Muscle of leg (tissue), 11 donors: ENCODE measurements around the gene GPR34. TPM values are rescaled to one million over a fixed set of nuclear protein-coding genes. Genes with fewer than 3 reads are reported as not detected.
"Not testable (repeated sequence)": the region's sequence is repeated elsewhere in the genome, so short reads cannot be mapped to it uniquely, and the experiment has no call there.

Experiments
- DNase-seq: peaks from one replicate; pipeline ENCODE4 v3.0.0; 2013
- H3K27ac ChIP-seq: one replicate; pipeline ENCODE4 v1.5.1; 2013; ENCODE audit warnings: mild to moderate bottlenecking, low read length, control low read depth
- H3K27me3 ChIP-seq: one replicate; pipeline ENCODE4 v1.6.1; 2013; ENCODE audit warnings: low read length; ENCODE audit not compliant: control insufficient read depth, insufficient read depth
- H3K36me3 ChIP-seq: one replicate; pipeline ENCODE4 v1.6.1; 2013; ENCODE audit warnings: low read length; ENCODE audit not compliant: control insufficient read depth, insufficient read depth
- H3K4me1 ChIP-seq: one replicate; pipeline ENCODE4 v1.6.1; 2013; ENCODE audit warnings: low read length; ENCODE audit not compliant: control insufficient read depth, insufficient read depth
- H3K4me3 ChIP-seq: one replicate; pipeline ENCODE4 v1.5.1; 2013; ENCODE audit warnings: low read length, control low read depth
- H3K9me3 ChIP-seq: replicated peaks from 2 replicates; pipeline ENCODE4 v1.6.1; 2013; ENCODE audit warnings: low read depth, low read length; ENCODE audit not compliant: control insufficient read depth
- WGBS: methylation state at CpG from one replicate; pipeline ENCODE4 v1.1.5; 2013; ENCODE audit warnings: missing lambda C conversion rate; ENCODE audit not compliant: insufficient coverage; 5-methylcytosine and 5-hydroxymethylcytosine counted together
- polyA plus RNA-seq, 8 donors: library from polyadenylated mRNA; unstranded; fragments of 120-200 nt; gene quantifications; one replicate each; pipeline versions ENCODE4 v1.2.1 to v1.2.3, GENCODE V29; 2013; ENCODE audit warnings: inconsistent platforms in 1 of 8, low replicate concordance in 1 of 8; ENCODE audit not compliant: insufficient read length in 8 of 8, insufficient read depth in 1 of 8
- total RNA-seq: library from RNA; stranded (reverse); fragments of 120-200 nt; gene quantifications from one replicate; pipeline ENCODE4 v1.2.4, GENCODE V29; 2013

The GPR34 gene
- total and polyA plus RNA-seq, 9 donors = 3.7 to 8.8 (median 7.1) TPM

DNA sequence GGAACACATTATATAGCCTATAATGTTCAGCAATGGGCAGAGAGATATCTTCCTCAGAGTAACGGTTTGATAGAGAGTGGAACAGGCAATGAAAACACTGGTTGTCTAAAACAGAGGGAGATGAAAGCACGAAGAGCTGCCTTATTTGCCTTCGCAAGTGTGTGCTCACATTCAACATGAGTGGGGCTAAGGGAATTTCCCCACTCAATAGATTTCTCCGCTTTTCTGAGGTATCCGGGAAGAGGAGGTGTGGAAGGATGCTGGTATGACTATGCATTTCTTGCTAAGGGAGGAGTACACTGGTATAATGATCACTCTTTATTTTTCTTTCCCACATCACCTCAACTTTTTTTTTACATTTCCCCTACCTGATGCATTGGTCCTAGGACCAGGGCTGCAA is 27.4 kb downstream of the GPR34 start:
- DNase-seq = no peak
- WGBS = 80% methylated on average over 1 of the region's 5 CpGs
- H3K27me3 ChIP-seq = peaks cover 18% of the 10 kb centered on the region
- peaks cover 8% of the 10 kb centered on the region for H3K9me3 ChIP-seq
- H3K36me3 ChIP-seq = no peaks in the 10 kb centered on the region
- H3K27ac ChIP-seq = no peak overlapping the region
- no peaks in the 10 kb centered on the region for H3K4me1 ChIP-seq
- no peak overlapping the region for H3K4me3 ChIP-seq

DNA sequence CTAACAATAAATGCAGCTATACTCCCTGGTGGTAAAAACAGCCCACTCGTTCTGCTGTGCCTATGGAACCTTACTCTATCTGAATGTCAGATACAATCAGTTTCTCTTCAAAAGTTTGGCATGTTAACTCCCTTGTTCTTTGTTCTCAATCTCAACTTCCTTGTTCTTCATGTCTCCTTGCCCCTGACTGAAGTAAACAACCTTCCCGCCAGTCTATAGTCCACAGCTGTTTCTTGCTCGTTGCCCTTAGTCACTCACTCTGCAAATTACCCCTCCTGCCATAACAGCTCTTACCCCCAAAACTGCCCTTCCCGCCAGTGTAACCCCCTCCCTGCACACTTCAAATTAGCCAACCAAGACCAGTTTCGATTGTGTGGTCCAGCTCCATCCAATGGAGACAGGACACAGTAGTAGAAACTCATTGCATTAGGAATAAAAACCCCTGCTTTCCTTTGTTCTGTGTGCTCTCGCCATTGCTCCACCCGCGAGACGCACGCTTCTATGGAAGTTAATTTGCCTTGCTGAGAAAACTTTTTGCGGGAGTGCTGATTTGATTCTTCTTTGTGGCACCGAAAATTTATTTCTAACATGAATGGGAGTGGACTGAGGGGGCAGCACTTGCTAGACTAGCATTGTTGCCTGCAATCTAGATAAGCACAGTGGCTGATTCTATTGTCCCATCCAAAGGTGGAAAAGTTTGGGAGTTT is 28.1 kb downstream of the GPR34 start:
- Histone ChIP-seq H3K36me3 (no peaks in the 10 kb centered on the region), H3K4me1 (no peaks in the 10 kb centered on the region), H3K27ac (no peak overlapping the region), H3K9me3 (peaks cover 8% of the 10 kb centered on the region), H3K27me3 (peaks cover 15% of the 10 kb centered on the region), H3K4me3 (no peak overlapping the region)
- 89% methylated on average over 12 of the region's 12 CpGs for WGBS
- DNase-seq = no peak

DNA sequence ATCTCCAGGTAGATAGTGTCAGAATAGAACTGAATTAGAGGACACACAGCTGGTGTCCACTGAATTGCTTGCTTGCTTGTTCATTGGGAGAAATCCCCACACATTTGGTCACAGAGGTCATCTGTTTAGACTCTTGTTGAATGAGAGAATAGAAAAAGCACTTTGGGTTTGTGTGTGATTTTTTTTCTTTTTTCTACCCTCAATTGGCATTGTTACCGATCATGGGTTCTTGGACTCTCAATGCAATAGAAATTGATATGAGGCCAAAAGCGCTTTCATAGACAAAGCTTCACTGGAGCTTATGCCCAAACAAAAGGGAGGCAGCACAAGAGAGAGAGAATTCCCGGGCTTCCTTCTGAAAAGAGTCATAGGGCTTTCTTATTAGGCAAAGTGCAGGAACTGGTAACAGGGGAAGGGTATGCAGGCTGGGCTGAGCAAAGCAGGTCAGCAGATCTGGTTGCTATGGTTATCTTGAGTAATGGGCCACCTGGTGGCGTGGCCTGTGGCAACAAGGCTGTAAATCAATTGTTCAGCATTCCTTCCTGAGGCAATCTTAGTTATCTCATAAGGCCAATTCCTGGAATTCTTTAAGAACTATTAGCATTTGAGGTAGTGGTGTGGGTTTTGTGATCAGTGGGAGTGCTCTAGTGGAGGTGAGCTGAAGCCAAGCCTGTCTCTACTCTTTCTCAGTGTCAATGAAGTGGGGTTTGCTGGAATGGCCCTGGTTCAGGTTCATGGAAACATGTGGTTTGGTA is 29.9 kb downstream of the GPR34 start:
- Histone ChIP-seq H3K27ac (no peak overlapping the region), H3K4me3 (no peak overlapping the region), H3K9me3 (peaks cover 8% of the 10 kb centered on the region), H3K27me3 (peaks cover 11% of the 10 kb centered on the region), H3K36me3 (no peaks in the 10 kb centered on the region), H3K4me1 (no peaks in the 10 kb centered on the region)
- WGBS = 89% methylated on average over 4 of the region's 4 CpGs
- no peak for DNase-seq

DNA sequence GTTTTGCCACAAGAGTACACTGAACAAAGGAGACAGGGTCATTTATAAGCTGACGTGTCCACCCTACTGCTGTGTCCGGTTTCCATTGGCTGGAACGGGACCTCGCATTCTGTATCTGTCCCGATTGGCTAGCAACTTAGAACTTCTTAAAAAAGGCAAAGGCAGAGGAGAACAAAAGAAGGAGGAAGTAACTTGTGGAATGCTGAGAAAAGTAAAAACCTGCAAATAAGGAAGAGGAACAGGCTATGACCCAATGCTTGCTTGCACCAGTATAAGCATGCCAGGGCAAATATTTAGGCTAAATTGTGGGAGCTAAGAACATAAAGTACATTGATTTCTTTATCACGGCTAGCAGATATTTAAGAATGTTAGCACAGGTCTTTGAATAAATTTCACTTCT is 30.8 kb downstream of the GPR34 start:
- not testable (repeated sequence) for H3K4me3 ChIP-seq, H3K27ac ChIP-seq, H3K36me3 ChIP-seq, H3K4me1 ChIP-seq, H3K9me3 ChIP-seq, DNase-seq
- H3K27me3 ChIP-seq = peaks cover 11% of the 10 kb centered on the region
- WGBS = 70% methylated on average over 5 of the region's 6 CpGs

DNA sequence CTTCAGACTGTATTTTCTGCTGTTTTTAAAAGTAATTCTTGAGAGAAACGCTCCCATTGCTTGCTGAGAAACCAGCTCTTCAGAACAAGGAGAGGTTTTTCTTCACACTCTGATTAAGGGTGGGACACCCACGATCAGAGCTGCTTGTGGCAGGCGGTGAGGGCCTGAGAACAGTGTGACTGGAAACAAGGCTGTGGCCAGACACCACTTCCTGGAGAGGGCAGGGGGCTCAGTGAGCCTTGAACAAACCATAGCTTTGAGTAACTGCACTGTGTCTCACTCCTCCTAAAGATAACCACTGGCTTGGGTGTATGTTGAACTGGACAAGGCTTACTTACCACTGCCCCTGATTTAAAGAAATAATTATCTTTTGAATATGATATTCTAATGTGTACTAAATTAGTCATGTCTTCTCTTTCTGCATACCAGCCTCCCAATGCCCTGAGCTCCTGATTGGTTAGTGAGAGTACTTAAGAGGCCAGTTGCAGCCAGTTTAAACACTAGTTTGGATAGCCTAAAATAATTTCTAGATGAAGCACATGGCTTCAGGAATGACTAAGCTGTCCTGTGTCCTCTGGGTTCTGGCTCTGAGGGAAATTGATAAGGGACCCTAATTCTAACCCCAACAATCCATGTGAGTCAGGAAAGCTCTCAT is 31.5 kb downstream of the GPR34 start:
- Histone ChIP-seq H3K36me3 (no peaks in the 10 kb centered on the region), H3K27me3 (peaks cover 11% of the 10 kb centered on the region), H3K27ac (no peak overlapping the region)

DNA sequence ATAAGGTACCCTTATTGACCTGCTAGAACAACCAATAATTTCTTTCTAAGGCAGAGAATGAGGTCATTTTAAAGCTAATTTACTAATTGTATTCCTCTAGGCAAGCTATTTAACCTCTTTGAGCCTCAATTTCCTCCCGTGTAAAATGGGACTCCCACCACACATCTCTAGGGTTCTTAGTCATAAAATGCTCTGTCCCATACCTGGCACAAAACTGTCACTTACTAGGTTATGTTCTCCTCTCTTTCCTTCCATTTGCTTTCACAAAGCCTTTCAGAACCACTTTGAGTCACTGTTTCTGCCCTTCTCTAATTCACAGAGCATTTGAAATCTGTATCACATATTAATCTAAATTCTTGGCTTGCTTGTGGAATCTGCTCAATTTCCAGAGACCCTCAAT is 32.8 kb downstream of the GPR34 start:
- no peaks in the 10 kb centered on the region for H3K4me1 ChIP-seq
- WGBS = 73% methylated on average over 1 of the region's 1 CpG
- DNase-seq = no peak
- no peaks in the 10 kb centered on the region for H3K36me3 ChIP-seq
- peaks cover 8% of the 10 kb centered on the region for H3K9me3 ChIP-seq
- H3K4me3 ChIP-seq = no peak overlapping the region
- H3K27ac ChIP-seq = no peak overlapping the region
- peaks cover 16% of the 10 kb centered on the region for H3K27me3 ChIP-seq

More for the DNA sequence above, 31.5 kb downstream of the GPR34 start:
- WGBS = no CpG with 5 or more reads among the region's 3 CpGs
- H3K9me3 ChIP-seq = peaks cover 8% of the 10 kb centered on the region
- H3K4me3 ChIP-seq = no peak overlapping the region
- no peak for DNase-seq
- no peaks in the 10 kb centered on the region for H3K4me1 ChIP-seq

DNA sequence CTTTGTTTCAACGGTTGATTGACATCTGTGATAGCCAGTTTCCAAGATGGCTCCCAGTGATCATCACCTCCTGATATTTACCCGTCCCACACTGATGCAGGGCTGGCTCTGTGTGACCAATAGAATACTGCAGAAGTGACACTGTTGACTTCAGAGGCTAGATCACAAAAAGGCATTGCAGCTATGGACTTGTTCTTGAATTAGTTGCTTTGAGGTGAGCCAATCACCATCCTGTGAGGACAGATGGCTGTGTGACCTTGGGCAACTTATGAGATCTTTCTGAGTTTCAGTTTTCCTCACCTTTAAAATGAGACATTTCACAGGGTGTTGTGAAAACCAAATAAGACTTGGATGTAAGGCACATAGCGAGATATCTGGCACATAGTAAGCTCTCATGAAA is 33.4 kb downstream of the GPR34 start:
- WGBS = 89% methylated on average over 3 of the region's 3 CpGs
- H3K4me1 ChIP-seq = no peaks in the 10 kb centered on the region
- H3K27me3 ChIP-seq = peaks cover 11% of the 10 kb centered on the region
- H3K36me3 ChIP-seq = no peaks in the 10 kb centered on the region
- DNase-seq = no peak
- H3K27ac ChIP-seq = no peak overlapping the region
- H3K4me3 ChIP-seq = no peak overlapping the region
- peaks cover 4% of the 10 kb centered on the region for H3K9me3 ChIP-seq

DNA sequence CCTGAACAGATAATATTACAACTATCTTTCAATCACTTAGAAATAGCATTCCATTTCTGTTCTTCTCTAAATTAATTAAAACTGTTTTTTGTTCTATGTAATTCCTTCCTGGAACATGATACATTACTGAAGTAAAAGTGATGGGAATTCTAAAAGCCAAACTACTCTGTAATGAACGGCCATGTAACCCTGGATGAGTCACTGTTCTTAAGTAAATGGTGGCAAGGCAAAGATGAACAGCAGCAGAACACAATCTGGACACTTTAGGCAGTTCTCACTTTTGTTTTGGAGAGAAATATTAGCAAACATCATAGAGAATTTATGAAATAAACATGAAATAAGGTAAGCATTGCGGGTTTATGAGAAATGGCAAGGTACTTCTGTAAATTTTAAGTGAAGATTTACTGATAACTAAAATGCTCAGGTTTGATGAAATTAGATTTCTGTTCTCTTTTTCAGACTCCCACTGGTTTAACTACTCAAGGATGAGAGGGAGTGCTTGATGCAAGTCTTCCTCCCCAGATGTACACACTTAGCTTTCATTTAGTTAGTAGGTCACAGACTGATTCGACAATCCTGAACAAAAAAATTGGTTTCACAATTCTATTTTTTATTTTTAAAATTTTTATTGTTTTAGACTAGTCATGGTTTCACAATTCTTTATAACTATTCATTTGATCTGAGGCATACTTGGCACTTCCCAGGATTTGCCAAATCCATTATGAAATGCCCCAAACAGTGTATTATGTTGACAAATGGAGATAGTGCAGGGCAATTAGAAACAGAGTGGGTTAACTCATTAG is 34.2 kb downstream of the GPR34 start:
- WGBS = no CpG with 5 or more reads among the region's 3 CpGs
- peaks cover 11% of the 10 kb centered on the region for H3K27me3 ChIP-seq
- no peaks in the 10 kb centered on the region for H3K4me1 ChIP-seq
- H3K27ac ChIP-seq = no peak overlapping the region
- H3K4me3 ChIP-seq = no peak overlapping the region
- H3K9me3 ChIP-seq = peaks cover 2% of the 10 kb centered on the region
- no peak for DNase-seq
- no peaks in the 10 kb centered on the region for H3K36me3 ChIP-seq

DNA sequence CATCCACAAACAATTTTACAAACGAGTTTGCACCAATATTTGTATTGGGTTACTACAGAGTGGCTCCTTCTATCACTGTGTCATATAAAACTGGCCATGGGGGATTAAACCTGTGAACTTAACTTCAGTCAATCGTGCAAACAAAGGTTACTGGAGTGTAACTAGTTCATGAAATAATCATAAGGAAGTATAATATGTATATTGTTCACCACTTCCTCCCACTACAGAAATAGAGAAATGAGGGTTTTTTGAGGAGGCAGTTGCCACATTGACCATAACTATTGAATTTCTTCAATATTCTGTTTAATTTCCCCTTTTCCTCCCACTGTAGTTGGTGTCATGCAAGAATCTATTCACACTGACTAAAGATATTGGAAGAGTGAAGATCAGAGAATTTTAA is 35.1 kb downstream of the GPR34 start, which contains the start of gene GPR82:
GPR82 (plus strand) TSS at position 356 of the 400 bp plus-strand sequence. CDS start 2,846 bp downstream, outside the sequence.
- Histone ChIP-seq H3K27me3 (peaks cover 11% of the 10 kb centered on the region), H3K4me1 (no peaks in the 10 kb centered on the region), H3K36me3 (no peaks in the 10 kb centered on the region), H3K4me3 (no peak within 1 kb of the TSS), H3K9me3 (peaks cover 2% of the 10 kb centered on the region), H3K27ac (no peak within 1 kb of the TSS)
- DNase-seq = peak; percentile 5
- WGBS = no CpG with 5 or more reads among the region's 2 CpGs
